ENCODE data around the gene ADAMTS5. TPM values are rescaled to one million over a fixed set of nuclear protein-coding genes. Genes with fewer than 3 reads are reported as not detected.

ADAMTS5 gene
- total and polyA plus RNA-seq, 2 of the 8 experiments (the other 6 are each of a cell fraction or from before 2014, with no cell fraction given), result 0.20 to 1.1 TPM

- FAIRE-seq, result no peak
- TF ChIP-seq SAP30 (IDR thresholded peaks at IDR 0.05; ENCODE audit: insufficient read depth, insufficient replicate concordance, low read length) (no peak), TEAD4 (IDR thresholded peaks at IDR 0.05; ENCODE audit: low read depth, low read length) (no peak), KDM4A (IDR thresholded peaks at IDR 0.05; ENCODE audit: low read depth, low read length, severe bottlenecking) (no peak), CEBPB (IDR thresholded peaks at IDR 0.05; ENCODE audit: low read depth, low read length) (peak; percentile 88), HDAC2 (IDR thresholded peaks at IDR 0.05; ENCODE audit: borderline replicate concordance in 1 of 2, low read depth in 2 of 2, low read length in 2 of 2) (no peak), NANOG (IDR thresholded peaks at IDR 0.05; ENCODE audit: insufficient read depth, low read depth, low read length, poor library complexity, severe bottlenecking) (no peak), SP4 (IDR thresholded peaks at IDR 0.05; ENCODE audit: low read length) (no peak), EP300 (IDR thresholded peaks at IDR 0.05; ENCODE audit: borderline replicate concordance in 1 of 2, low read depth in 2 of 2, low read length in 2 of 2) (no peak), FOSL1 (IDR thresholded peaks at IDR 0.05; ENCODE audit: insufficient read depth, low read depth, low read length) (no peak), BACH1 (IDR thresholded peaks at IDR 0.05; ENCODE audit: low read length) (no peak), BCL11A (IDR thresholded peaks at IDR 0.05; ENCODE audit: low read depth in 2 of 2, low read length in 2 of 2) (no peak), SP2 (IDR thresholded peaks at IDR 0.05; ENCODE audit: low read length) (no peak), JUND (IDR thresholded peaks at IDR 0.05; ENCODE audit: low read length) (0 out of 2 replicates have a peak, but pooled peaks have one; percentile 43), POU5F1 (IDR thresholded peaks at IDR 0.05; ENCODE audit: low read depth, low read length) (no peak)
Measured at GRCh38 chr21:26925636-26926035, 41.3 kb downstream of the ADAMTS5 start.

More at GRCh38 chr21:26925636-26926035, 41.3 kb downstream of the ADAMTS5 start:
- Histone ChIP-seq H3K23ac (ENCODE audit: insufficient read length) (no peak overlapping the region), H2BK20ac (ENCODE audit: low read length) (no peak overlapping the region), H2BK5ac (ENCODE audit: low read depth, low read length) (no peak overlapping the region), H3K56ac (replicated peaks; ENCODE audit: insufficient read length, low read depth, low read length) (no peak overlapping the region), H2AK5ac (ENCODE audit: low read depth, low read length) (no peak overlapping the region), H4K20me1 (replicated peaks in 1 of 2; ENCODE audit: control insufficient read depth in 1 of 2, insufficient read depth in 2 of 2, low read length in 2 of 2) (no peaks in the 10 kb centered on the region), H3K23me2 (ENCODE audit: low read depth, low read length) (no peaks in the 10 kb centered on the region), H3K18ac (ENCODE audit: extremely low read depth, low read length) (no peak overlapping the region), H3K4me1 (replicated peaks in 1 of 4; ENCODE audit: control insufficient read depth in 3 of 4, insufficient read depth in 4 of 4, low read length in 3 of 4) (no peaks in the 10 kb centered on the region), H3K9me3 (ENCODE audit: insufficient read depth in 2 of 2, low read depth in 1 of 2, low read length in 1 of 2) (no peaks in the 10 kb centered on the region), H2AFZ (ENCODE audit: low read length) (no peak overlapping the region), H3K4me3 (ENCODE audit: extremely low read depth in 1 of 4, insufficient read depth in 2 of 4, low read depth in 3 of 4, low read length in 4 of 4) (no peak overlapping the region), H3K4me2 (ENCODE audit: insufficient read depth in 1 of 2, low read depth in 2 of 2, low read length in 2 of 2) (no peak overlapping the region), H4K91ac (replicated peaks; ENCODE audit: insufficient read length, low read length) (no peak overlapping the region), H3K27ac (ENCODE audit: low read depth, low read length) (no peak overlapping the region), H2BK12ac (ENCODE audit: low read depth, low read length) (no peak overlapping the region), H4K8ac (ENCODE audit: extremely low read depth, insufficient read depth, low read length) (no peak overlapping the region), H3K36me3 (ENCODE audit: control insufficient read depth in 2 of 4, insufficient read depth in 4 of 4, low read length in 3 of 4) (no peaks in the 10 kb centered on the region), H2BK120ac (replicated peaks; ENCODE audit: low read depth, low read length) (no peak overlapping the region), H4K5ac (ENCODE audit: insufficient read length, low read depth, low read length) (no peak overlapping the region), H3K79me2 (ENCODE audit: control insufficient read depth in 1 of 2, insufficient read depth in 2 of 2, low read length in 2 of 2) (no peaks in the 10 kb centered on the region), H2BK15ac (ENCODE audit: low read length) (no peak overlapping the region), H3K79me1 (ENCODE audit: low read depth, low read length) (no peaks in the 10 kb centered on the region), H3K4ac (replicated peaks; ENCODE audit: insufficient read length, low read depth, low read length) (no peak overlapping the region), H3K9ac (replicated peaks in 1 of 4; ENCODE audit: extremely low read depth in 1 of 4, low read depth in 3 of 4, low read length in 3 of 4) (no peak overlapping the region), H3K27me3 (replicated peaks in 1 of 4; ENCODE audit: control insufficient read depth in 3 of 4, extremely low read depth in 1 of 4, insufficient read depth in 3 of 4, low read length in 3 of 4) (no peaks in the 10 kb centered on the region), H3K14ac (ENCODE audit: insufficient read length) (no peak overlapping the region)
- CTCF ChIA-PET (ENCODE audit: partially characterized antibody), result interaction anchor here (1.0 to 1.7 kb wide), 3 partner anchors 9 to 36 kb away, joined by 4 to 5 read pairs (median 4); no protein-coding TSS in a partner anchor
- DNase-seq (ENCODE audit: low read depth in 1 of 2, low spot score in 2 of 2), result no peak
- POLR2A ChIA-PET (ENCODE audit: partially characterized antibody), result interaction anchor here (0.9 kb wide), 1 partner anchor 38 kb away, joined by 3 read pairs; no protein-coding TSS in a partner anchor
- 49% methylated on average over 4 of the region's 4 CpGs; no CpG with 5 or more reads in 1 of the 2 experiments for WGBS, 2 experiments (ENCODE audit: extremely low coverage in 1 of 2, insufficient coverage in 1 of 2, insufficient read length in 1 of 2, insufficient replicate concordance in 2 of 2, low coverage in 1 of 2, low lambda C conversion rate in 2 of 2, missing lambda C conversion rate in 1 of 2)

Data from H1 (cell line).